ACHN (cell line): ENCODE results near the gene NT5M.
"Not testable (repeated sequence)": the region's sequence is repeated elsewhere in the genome, so short reads cannot be mapped to it uniquely, and the experiment has no call there.

Experiments used
- DNase-seq: peaks from one replicate; pipeline ENCODE4 v3.0.0-alpha.2; 2015
- in situ Hi-C: cut with HindIII; loops from 2 replicates; pipeline ENCODE4 v1.10.0; 2017; ENCODE audit warnings: low sequenced_read_pairs, low pct_ligation_motif_present, low pct_unique_long_range_greater_than_20kb

Gene NT5M

GRCh38 chr17:17381446-17382064, 78.4 kb downstream of the NT5M start:
- in situ Hi-C loops, result no loop called here
- DNase-seq, result no peak

DNA sequence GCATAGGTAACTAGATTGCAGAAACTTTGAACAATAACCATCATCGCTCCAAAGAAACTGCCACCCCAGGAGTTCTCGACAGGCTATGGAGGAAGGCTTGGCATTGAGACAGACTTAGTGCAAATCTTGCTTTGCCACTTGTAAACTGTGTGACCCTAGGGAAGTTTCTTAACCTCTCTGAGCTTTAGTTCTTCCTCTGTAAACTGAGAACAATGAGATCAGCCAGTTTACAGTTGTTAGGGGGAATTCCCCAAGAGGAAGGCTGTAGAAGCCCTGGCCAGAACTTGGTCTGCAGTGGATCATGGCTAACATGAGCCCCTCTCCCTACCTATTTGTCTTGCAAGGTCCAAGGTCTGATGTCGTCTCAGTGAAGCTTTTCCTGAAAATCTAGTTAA, 78.9 kb downstream of the NT5M start:
- no peak for DNase-seq
- in situ Hi-C loops, result no loop called here

- in situ Hi-C loops, result no loop called here
- DNase-seq, result no peak
These were observed 79.8 kb downstream of the NT5M start for GRCh38 chr17:17382971-17383370.

DNA sequence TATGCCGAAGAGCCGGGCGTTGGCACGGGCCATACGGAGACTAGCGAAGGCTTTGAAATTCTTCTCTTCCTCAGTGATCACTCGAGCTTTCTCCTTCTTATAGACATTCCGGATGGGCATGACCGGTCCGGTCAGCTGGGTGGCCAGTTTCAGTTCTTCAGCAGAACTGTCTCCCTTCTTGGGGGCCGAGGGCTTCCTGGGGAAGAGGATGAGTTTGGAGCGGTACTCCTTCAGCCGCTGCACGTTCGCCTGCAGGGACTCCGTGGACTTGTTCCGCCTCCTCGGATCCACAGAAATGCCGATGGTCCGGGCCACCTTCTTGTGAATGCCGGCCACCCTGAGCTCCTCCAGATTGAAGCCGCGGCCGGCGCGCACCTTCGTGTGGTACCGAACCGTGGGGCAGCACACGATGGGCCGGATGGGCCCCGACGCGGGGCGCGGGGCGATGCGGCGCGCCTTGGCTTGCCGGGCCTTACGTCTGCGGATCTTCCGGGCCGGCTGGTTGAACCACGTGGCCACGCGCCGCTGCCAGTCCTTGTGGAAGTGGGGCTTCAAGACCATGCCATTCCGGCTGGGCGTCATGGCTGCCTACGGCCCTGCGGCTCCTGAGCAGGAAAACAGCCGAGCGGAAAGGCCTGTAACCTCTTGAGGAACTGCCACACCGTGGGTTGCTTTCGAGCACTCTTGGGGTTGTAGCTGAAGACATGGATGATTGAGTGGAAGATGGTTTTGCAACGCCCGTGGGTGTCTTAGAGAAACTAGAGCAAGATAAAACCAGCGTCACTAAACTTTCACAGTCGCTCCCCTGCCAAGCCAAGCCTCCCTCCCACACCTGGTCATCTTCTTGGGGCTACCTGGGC, 80.5 kb downstream of the NT5M start:
- in situ Hi-C loops, result not testable (repeated sequence)

DNA sequence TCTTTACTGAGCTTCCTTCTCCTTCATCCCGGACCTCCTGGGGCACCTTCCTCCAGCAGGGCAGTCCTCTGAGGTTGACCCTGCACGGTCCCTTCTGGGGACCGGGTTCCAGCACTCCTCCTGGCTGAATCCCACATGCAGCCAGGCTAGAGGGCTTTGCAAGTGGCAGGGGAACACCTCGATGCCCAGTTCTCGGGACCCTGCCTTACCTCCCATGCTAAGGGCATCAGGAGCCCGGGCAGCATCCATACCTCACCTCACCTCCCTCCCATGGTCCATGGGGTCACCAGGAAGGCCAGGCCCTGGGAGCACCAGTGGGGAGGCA, 81.1 kb downstream of the NT5M start:
- no peak for DNase-seq
- in situ Hi-C loops, result no loop called here

More for the DNA sequence above, 80.5 kb downstream of the NT5M start:
- not testable (repeated sequence) for DNase-seq

GRCh38 chr17:17384961-17385360, 81.8 kb downstream of the NT5M start:
- in situ Hi-C loops, result no loop called here
- DNase-seq, result no peak

GRCh38 chr17:17385491-17385890, 82.3 kb downstream of the NT5M start:
- in situ Hi-C loops, result no loop called here
- DNase-seq, result no peak

GRCh38 chr17:17386094-17386800, 83.1 kb downstream of the NT5M start:
- in situ Hi-C loops, result no loop called here
- DNase-seq, result no peak

DNA sequence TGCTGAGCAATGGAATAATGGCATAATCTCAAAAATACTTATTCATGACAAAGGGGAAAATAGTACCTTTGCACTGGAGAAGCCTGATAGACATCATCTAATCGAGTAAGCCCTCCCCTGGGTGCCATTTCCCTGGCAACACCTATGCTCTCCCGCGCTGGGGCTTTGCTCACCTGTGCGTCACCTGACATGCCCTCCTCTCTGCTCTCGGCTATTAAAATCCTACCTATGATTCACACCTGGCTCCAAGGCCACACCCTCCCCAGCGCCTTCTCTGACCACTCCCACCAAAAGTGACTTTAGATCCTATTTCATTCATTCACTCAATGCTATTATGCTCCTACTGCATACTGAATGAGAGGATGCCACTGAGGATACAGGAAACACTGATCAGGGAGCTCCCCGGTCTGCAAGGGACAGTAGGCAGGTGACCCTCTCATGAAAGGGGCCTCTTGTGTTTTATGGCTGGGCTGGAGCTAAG, 83.9 kb downstream of the NT5M start:
- in situ Hi-C loops, result no loop called here
- DNase-seq, result no peak

DNA sequence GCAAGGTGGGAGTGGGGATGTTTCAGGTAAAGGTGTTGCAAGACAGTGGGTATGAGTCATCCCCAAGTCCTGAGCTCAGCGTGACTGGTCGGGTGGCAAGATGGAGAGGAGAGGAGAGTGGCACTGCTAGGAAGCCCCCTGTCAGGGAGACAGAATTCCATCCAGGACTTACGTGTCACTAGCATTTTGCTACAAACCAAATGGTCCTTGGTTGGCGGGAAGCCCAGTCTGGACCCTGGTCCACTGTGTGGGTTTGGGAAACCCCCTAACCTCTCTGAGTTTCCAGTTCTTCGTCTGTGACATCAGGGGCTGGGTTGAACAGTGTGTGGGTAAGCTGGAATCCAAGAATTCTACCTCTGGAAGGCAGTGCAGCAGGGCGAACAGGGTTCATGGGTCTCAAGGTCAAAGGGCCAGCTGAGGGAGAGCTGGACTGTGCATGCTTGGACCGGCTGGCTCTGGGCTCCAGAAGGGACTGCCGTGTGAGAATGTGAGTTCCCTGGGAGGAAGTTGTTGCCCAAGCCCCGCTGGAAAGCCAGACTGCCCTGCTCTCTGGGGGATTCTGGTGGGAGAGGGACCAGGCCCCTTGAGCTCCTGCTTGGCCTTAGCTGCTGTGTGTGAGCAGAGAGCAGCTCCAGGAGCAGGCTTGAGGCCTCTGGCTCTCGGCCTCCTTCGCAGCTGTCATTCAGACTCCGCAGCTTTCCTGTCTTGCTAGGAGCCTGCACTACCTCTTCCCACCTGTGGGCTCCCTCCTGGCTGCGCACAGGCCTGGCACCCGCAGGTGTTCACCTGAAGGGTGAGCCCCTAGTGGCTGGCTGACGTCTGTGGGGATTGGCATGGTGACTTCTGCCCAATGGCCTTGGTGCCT, 84.6 kb downstream of the NT5M start:
- no peak for DNase-seq
- in situ Hi-C loops, result no loop called here

DNA sequence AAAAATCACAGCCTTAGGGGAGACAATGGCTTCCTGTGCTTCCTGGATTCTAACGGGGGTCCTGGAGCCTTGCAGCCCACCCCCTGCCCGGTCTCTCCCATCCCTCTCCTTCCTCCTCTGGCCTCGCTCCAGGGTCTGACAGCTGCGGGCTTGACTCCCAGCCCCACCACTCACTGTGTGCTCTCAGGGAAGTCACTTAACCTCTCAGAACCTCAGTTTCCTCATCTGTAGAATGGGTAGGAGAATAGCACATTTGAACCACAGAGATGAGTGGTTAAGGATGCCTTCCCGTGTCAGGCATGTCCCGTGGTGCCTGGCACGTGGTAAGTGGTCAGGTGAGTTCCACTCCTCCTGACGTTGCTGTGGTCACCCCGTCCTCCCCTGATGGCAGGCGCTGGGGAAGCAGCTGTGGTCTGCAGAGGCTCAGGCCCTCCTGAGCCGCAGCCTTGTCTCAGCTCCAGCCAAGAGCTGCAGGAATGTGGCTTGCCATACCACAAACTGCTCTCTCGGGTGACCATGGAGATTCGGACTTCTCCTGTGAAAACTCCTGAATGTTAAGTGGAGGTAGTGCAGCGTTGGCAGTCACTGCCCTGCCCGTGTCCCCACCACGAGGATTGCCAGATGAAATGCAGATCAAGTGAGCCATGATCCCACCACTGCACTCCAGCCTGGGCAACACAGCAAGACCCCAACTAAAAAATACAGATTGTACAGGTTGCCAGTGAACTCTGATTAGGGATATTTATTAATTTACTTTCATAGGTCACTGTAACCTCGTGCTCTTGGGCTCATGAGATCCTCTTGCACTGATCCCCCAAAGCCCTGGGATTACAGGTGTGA, 85.7 kb downstream of the NT5M start:
- in situ Hi-C loops, result no loop called here
- DNase-seq, result no peak

- in situ Hi-C loops, result no loop called here
- no peak for DNase-seq
These were observed 88.6 kb downstream of the NT5M start for GRCh38 chr17:17391668-17392370.

DNA sequence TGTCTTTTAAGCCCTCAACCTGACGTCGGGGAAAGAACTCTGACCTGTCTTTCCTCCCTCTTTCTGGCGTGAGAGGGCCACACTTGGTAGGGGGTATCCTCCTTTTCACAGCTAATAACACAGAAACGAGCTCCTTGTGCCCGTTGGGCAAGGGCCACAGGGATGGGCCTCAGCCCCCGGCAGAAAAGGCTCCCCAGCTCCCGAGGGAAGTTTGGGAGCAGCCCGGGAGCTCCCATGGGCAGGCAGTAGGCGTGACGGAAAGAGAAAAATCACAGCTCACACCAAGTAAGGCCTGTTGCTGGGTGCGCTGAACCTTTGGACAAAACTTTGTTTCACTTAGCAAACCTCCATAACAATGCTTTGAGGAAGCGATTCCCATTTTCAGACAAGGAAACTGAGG, 90.8 kb downstream of the NT5M start:
- no peak for DNase-seq
- in situ Hi-C loops, result no loop called here

- no peak for DNase-seq
- in situ Hi-C loops, result no loop called here
These were observed 91.3 kb downstream of the NT5M start for GRCh38 chr17:17394494-17394893.

GRCh38 chr17:17395246-17395802, 92.2 kb downstream of the NT5M start:
- in situ Hi-C loops, result no loop called here
- no peak for DNase-seq

- no peak for DNase-seq
- in situ Hi-C loops, result no loop called here
These were observed 92.7 kb downstream of the NT5M start for GRCh38 chr17:17395885-17396284.
